ENCODE measurements around the gene RELL2.

The RELL2 gene

GRCh38 chr5:141662028-141662427, 25.2 kb downstream of the RELL2 start:
- TF ChIP-seq, protein P1, sequence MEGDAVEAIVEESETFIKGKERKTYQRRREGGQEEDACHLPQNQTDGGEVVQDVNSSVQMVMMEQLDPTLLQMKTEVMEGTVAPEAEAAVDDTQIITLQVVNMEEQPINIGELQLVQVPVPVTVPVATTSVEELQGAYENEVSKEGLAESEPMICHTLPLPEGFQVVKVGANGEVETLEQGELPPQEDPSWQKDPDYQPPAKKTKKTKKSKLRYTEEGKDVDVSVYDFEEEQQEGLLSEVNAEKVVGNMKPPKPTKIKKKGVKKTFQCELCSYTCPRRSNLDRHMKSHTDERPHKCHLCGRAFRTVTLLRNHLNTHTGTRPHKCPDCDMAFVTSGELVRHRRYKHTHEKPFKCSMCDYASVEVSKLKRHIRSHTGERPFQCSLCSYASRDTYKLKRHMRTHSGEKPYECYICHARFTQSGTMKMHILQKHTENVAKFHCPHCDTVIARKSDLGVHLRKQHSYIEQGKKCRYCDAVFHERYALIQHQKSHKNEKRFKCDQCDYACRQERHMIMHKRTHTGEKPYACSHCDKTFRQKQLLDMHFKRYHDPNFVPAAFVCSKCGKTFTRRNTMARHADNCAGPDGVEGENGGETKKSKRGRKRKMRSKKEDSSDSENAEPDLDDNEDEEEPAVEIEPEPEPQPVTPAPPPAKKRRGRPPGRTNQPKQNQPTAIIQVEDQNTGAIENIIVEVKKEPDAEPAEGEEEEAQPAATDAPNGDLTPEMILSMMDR (IDR thresholded peaks at IDR 0.05; ENCODE audit: low read depth, low read length): no peak
- no peak for DNase-seq (ENCODE audit: extremely low read depth, low read depth)

DNA sequence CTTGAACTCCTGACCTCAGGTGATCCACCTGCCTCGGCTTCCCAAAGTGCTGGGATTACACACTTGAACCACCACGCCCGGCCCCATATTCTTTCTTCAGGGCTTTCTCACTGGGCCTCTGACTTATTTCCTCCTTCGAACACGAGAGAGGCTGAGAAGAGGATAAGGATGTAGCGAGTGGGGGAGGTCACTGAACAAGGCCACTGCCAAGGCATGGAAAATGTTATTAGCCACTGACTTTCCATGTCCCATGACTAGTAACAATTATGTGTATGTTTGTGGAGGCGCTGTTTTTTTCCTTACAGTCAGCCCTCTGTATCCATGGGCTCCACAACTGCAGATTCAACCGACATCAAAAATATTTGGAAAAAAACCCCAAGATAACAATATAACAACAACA, 26.7 kb downstream of the RELL2 start:
- TF ChIP-seq, protein P1 (IDR thresholded peaks at IDR 0.05; ENCODE audit: low read depth, low read length): no peak
- DNase-seq (ENCODE audit: extremely low read depth, low read depth): no peak

DNA sequence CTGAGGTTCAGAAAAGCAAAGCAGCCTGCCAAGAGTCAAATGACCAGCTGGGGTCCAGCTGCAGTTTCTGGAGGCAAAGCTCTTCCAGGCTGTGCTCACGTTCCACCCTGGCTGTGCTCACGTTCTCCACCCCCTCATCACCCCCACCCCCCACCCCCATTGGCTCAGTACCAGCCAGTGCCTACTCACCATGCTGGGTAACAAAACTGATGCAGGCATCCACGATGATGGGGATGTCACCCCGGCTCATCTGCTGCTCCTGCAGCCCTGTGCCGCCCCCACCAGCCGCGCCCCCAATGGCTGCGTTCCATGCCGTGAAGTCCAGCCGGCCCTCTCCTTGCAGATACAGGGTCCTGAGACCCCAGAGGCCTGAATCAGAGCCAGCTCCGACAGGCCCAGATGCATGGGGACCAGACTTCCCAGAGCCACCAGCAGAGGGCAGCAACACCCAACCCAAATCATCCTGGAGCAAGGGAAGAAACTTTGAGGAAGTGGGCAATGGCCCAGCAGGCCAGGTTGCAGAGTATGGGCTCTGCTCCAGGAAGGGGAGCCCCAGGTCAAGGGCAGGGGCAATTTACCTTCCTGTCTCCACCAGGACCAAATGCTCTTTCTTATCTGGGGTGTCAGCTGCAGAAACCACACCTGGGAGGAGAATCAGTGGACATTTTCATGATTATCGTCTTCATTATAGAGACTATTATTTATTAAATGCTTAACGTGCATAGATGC, 28.1 kb downstream of the RELL2 start:
- TF ChIP-seq, protein P1 (IDR thresholded peaks at IDR 0.05; ENCODE audit: low read depth, low read length): peak; percentile 96
- no peak for DNase-seq (ENCODE audit: extremely low read depth, low read depth)

GRCh38 chr5:141665995-141666940, 29.5 kb downstream of the RELL2 start:
- TF ChIP-seq, protein P1 (IDR thresholded peaks at IDR 0.05; ENCODE audit: low read depth, low read length): no peak
- no peak for DNase-seq (ENCODE audit: extremely low read depth, low read depth)

DNA sequence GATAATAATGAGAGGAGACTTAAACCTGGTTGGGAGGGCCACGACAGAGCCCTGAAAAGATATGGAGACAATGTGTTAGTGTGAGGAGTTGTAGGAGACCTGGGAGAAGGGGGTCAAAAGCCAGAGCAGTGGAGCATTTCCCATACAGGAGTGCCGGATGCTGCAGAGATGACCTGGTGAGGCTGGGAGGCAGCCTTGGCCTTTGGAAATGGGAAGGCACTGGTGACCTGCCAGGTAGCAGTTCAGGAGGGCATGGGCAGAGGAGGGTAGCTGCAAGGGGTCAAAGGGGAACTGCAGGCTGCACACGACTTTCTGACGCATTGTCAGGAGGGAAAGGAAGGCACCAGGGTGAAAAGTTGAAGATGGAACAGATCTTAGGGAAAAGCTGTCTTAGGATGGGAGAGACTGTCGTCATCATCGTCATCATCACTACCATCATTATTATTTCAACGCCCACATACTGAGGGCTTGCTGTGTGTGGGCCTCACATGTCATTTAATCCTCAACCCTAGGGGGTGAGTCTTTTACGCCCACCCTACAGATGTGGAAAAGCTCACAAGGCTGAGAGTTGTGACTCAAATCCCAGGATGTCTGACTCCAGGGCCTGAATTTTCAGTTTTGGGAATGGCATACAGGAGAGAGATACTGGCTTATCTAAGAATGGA, 31.9 kb downstream of the RELL2 start:
- TF ChIP-seq, protein P1 (IDR thresholded peaks at IDR 0.05; ENCODE audit: low read depth, low read length): no peak

DNA sequence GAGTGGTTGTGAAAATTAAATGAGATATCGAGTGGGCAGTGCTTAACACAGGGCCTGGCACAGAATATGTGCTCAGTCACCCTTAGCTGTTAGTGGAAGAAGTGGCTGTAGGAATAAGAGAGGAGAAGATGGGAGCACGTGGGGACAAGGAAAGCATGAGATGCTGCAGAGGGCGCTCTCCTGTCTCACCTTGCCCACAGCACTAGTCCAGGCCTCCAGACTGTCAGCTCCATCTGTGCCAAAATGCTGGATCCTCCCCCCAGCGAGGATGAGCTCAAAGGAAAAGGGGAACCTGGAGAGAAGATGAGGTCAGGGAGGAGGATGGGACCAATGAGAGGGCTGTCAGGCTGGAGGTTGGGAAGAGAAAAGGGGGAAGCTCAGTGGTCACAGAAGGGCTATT, 32.7 kb downstream of the RELL2 start:
- DNase-seq (ENCODE audit: extremely low read depth, low read depth): no peak
- TF ChIP-seq, protein P1 (IDR thresholded peaks at IDR 0.05; ENCODE audit: low read depth, low read length): no peak

More for the DNA sequence above, 31.9 kb downstream of the RELL2 start:
- no peak for DNase-seq (ENCODE audit: extremely low read depth, low read depth)
